Keratinocyte (primary cell): ENCODE data around the gene DDX50. TPM values are rescaled to one million over a fixed set of nuclear protein-coding genes. Genes with fewer than 3 reads are reported as not detected.
A peak's percentile ranks its signal among the peaks of the same experiment; 100 is the strongest.

Source experiments
- DNase-seq: peaks from one replicate; pipeline ENCODE4 v3.0.0-alpha.2; 2011; ENCODE audit warnings: low read depth, missing footprints, low spot score
- FAIRE-seq: peaks from 2 replicates; lab custom pipeline; 2011; peaks lifted over from hg19 to GRCh38; lab: Jason Lieb, UNC
- H2AFZ ChIP-seq: 2 replicates; pipeline ENCODE4 v1.6.0; 2012; ENCODE audit warnings: low read length, control low read depth, inconsistent platforms; ENCODE audit not compliant: control insufficient read depth
- H3K27ac ChIP-seq: 2 replicates; pipeline ENCODE4 v1.5.1; 2011; ENCODE audit warnings: low read length; ENCODE audit not compliant: control insufficient read depth, insufficient read depth
- H3K27me3 ChIP-seq: 3 replicates; pipeline ENCODE4 v1.6.0; 2011; ENCODE audit warnings: low read length; ENCODE audit not compliant: control insufficient read depth, insufficient read depth; ENCODE audit errors: extremely low read depth
- H3K36me3 ChIP-seq, 2 experiments: 2 replicates in 1 of 2; 3 replicates in 1 of 2; pipeline ENCODE4 v1.5.1; 2011; ENCODE audit warnings: low read length in 2 of 2, mild to moderate bottlenecking in 1 of 2; ENCODE audit not compliant: control insufficient read depth in 2 of 2, insufficient read depth in 2 of 2; ENCODE audit errors: extremely low read depth in 1 of 2
- H3K4me1 ChIP-seq: 3 replicates; pipeline ENCODE4 v1.5.1; 2011; ENCODE audit warnings: low read length; ENCODE audit not compliant: control insufficient read depth, insufficient read depth; ENCODE audit errors: extremely low read depth
- H3K4me2 ChIP-seq: 3 replicates; pipeline ENCODE4 v1.6.0; 2011; ENCODE audit warnings: low read depth, low read length; ENCODE audit not compliant: control insufficient read depth, insufficient read depth; ENCODE audit errors: extremely low read depth
- H3K4me3 ChIP-seq, 3 experiments: fragments of 200-600 bp in 1 of 3; sonication (generic) in 1 of 3; 2 replicates in 2 of 3; 3 replicates in 1 of 3; pipeline ENCODE4 v1.5.1; 2011 to 2016; ENCODE audit warnings: low read length in 3 of 3, mild to moderate bottlenecking in 3 of 3, control low read depth in 2 of 3, inconsistent platforms in 1 of 3, low read depth in 1 of 3, mixed read lengths in 1 of 3, mixed run types in 1 of 3, moderate library complexity in 1 of 3; ENCODE audit not compliant: control insufficient read depth in 2 of 3, insufficient read depth in 2 of 3; ENCODE audit errors: extremely low read depth in 1 of 3
- H3K79me2 ChIP-seq: 2 replicates; pipeline ENCODE4 v1.6.0; 2012; ENCODE audit warnings: low read length; ENCODE audit not compliant: control insufficient read depth, insufficient read depth
- H3K9ac ChIP-seq: 3 replicates; pipeline ENCODE4 v1.6.0; 2011; ENCODE audit warnings: low read length; ENCODE audit not compliant: control insufficient read depth, insufficient read depth; ENCODE audit errors: extremely low read depth
- H3K9me1 ChIP-seq: 3 replicates; pipeline ENCODE4 v1.6.0; 2011; ENCODE audit warnings: low read length; ENCODE audit not compliant: control insufficient read depth, insufficient read depth; ENCODE audit errors: extremely low read depth
- H3K9me3 ChIP-seq: 2 replicates; pipeline ENCODE4 v1.5.1; 2012; ENCODE audit warnings: low read depth, low read length; ENCODE audit not compliant: control insufficient read depth
- H4K20me1 ChIP-seq: 3 replicates; pipeline ENCODE4 v1.6.0; 2011; ENCODE audit warnings: low read length; ENCODE audit not compliant: control insufficient read depth, insufficient read depth; ENCODE audit errors: extremely low read depth
- EZH2 ChIP-seq: IDR thresholded peaks from one replicate; pipeline ENCODE4 v1.6.1; 2012; ENCODE audit warnings: inconsistent platforms, mild to moderate bottlenecking, low read length, moderate library complexity
- dilution Hi-C: fragments of 300-500 bp; cut with MboI; formaldehyde crosslinking; loops from one replicate; pipeline ENCODE4 v1.7.0; 2020; ENCODE audit warnings: low sequenced_read_pairs; ENCODE audit not compliant: extremely low pct_ligation_motif_present
- polyA plus RNA-seq, 5 experiments: library from polyadenylated mRNA; depleted of rRNA in 3 of 5; stranded (reverse) in 3 of 5; stranded (forward) in 1 of 5; unstranded in 1 of 5; fragments of >200 nt; gene quantifications; 1 replicate in 1 of 5; 2 replicates in 3 of 5; 3 replicates in 1 of 5; pipeline versions ENCODE4 v1.2.1 to v1.2.3, GENCODE V29; 2011 to 2012; ENCODE audit warnings: missing spikeins in 2 of 5, low read depth in 1 of 5, low replicate concordance in 1 of 5
- TF ChIP-seq, protein P1 (sequence below), 3 experiments: IDR thresholded peaks in 1 of 3; conservative IDR thresholded peaks in 1 of 3; optimal IDR thresholded peaks in 1 of 3; 2 replicates in 2 of 3; 3 replicates in 1 of 3; pipeline versions ENCODE3 to v1.5.1; 2011; ENCODE audit warnings: low read length in 3 of 3, mild to moderate bottlenecking in 3 of 3, moderate library complexity in 2 of 3, control low read depth in 1 of 3, inconsistent platforms in 1 of 3; ENCODE audit not compliant: insufficient read depth in 2 of 3; ENCODE audit errors: extremely low read depth in 1 of 3

The DDX50 gene
- polyA plus RNA-seq, 1 donor (not counting 4 experiments of a cell fraction or from before 2014, with no cell fraction given): 40.6 TPM

DNA sequence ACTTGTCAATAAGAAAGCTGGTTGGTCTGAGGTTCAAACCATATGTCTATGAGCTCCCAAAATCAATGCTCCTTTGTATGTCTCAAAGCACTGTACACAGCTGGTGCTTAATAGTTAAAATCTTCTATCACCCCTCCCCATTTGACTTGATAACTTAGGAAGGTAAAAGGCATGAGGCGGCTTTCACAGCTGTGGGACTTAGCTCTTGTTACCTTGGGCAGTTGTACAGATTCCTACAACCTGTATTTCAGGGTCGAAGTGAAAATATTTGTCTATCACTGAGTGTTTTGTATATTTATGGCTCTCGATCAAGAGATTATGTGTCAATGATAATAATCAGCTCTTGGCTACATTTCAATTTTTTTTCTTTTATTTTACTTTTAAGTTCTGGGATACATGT lies 86.5 kb downstream of the DDX50 start:
- no peak for DNase-seq
- Histone ChIP-seq H3K36me3 (peaks cover 8 to 10% of the 10 kb centered on the region in 2 experiments), H3K79me2 (peaks cover 37% of the 10 kb centered on the region), H3K4me3 (no peak overlapping the region), H2AFZ (no peak overlapping the region), H3K27me3 (no peaks in the 10 kb centered on the region), H3K9me3 (no peaks in the 10 kb centered on the region), H3K9ac (no peak overlapping the region), H3K9me1 (no peaks in the 10 kb centered on the region), H3K4me1 (peaks cover 21% of the 10 kb centered on the region), H3K4me2 (no peak overlapping the region), H4K20me1 (no peaks in the 10 kb centered on the region), H3K27ac (no peak overlapping the region)
- dilution Hi-C loops: no loop called here
- TF ChIP-seq, protein P1, sequence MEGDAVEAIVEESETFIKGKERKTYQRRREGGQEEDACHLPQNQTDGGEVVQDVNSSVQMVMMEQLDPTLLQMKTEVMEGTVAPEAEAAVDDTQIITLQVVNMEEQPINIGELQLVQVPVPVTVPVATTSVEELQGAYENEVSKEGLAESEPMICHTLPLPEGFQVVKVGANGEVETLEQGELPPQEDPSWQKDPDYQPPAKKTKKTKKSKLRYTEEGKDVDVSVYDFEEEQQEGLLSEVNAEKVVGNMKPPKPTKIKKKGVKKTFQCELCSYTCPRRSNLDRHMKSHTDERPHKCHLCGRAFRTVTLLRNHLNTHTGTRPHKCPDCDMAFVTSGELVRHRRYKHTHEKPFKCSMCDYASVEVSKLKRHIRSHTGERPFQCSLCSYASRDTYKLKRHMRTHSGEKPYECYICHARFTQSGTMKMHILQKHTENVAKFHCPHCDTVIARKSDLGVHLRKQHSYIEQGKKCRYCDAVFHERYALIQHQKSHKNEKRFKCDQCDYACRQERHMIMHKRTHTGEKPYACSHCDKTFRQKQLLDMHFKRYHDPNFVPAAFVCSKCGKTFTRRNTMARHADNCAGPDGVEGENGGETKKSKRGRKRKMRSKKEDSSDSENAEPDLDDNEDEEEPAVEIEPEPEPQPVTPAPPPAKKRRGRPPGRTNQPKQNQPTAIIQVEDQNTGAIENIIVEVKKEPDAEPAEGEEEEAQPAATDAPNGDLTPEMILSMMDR (optimal IDR thresholded peaks at IDR 0.05 in 1 of 3, IDR thresholded peaks at IDR 0.05 in 1 of 3, conservative IDR thresholded peaks at IDR 0.05 in 1 of 3; ENCODE audit: extremely low read depth in 1 of 3, insufficient read depth in 2 of 3, low read length in 3 of 3): no peak
- TF ChIP-seq EZH2: no peak
- FAIRE-seq: no peak

DNA sequence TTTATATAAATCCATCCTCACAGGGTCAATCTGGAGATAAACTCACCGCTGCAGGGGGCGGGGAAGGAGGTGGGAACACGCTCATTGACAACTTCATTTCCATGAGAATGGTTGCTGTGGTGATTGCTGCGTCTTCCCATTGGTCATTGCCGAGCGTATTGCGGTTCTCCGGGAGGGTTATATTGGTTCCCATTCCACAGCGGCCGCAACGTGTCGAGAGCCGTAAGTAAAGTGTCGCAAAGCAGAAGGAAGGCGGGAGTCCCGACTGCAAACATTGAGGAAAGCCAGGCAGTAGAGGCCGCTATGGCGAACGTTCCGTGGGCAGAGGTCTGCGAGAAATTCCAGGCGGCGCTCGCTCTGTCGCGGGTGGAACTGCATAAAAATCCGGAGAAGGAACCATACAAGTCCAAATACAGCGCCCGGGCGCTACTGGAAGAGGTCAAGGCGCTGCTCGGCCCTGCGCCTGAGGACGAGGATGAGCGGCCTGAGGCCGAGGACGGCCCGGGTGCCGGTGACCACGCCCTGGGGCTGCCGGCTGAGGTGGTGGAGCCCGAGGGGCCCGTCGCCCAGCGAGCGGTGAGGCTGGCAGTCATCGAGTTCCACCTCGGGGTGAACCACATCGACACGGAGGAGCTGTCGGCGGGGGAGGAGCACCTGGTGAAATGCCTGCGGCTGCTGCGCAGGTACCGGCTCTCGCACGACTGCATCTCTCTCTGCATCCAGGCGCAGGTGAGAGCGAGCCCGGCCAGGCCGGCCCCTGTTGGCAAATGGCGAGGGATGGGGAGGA lies 87.6 kb downstream of the DDX50 start, which contains the start of gene KIFBP:
KIFBP (plus strand) TSS at position 274 of the 787 bp plus-strand sequence; CDS start at position 304, 30 bp downstream.
- DNase-seq (peak; percentile 84), FAIRE-seq (peak; percentile 90)
- Histone ChIP-seq H4K20me1 (no peaks in the 10 kb centered on the region), H2AFZ (peak within 1 kb of the TSS; percentile 91), H3K4me1 (peaks cover 28% of the 10 kb centered on the region), H3K4me2 (peak within 1 kb of the TSS; percentile 99), H3K27ac (peak within 1 kb of the TSS; percentile 81), H3K4me3 (peak within 1 kb of the TSS; percentile 87 to 95 (median 91)), H3K9me1 (no peaks in the 10 kb centered on the region), H3K36me3 (peaks cover 1 to 3% of the 10 kb centered on the region in 2 experiments), H3K9me3 (no peaks in the 10 kb centered on the region), H3K79me2 (peaks cover 46% of the 10 kb centered on the region), H3K9ac (peak within 1 kb of the TSS; percentile 87), H3K27me3 (no peaks in the 10 kb centered on the region)
- dilution Hi-C loops: no loop called here
- TF ChIP-seq, protein P1 (optimal IDR thresholded peaks at IDR 0.05 in 1 of 3, IDR thresholded peaks at IDR 0.05 in 1 of 3, conservative IDR thresholded peaks at IDR 0.05 in 1 of 3; ENCODE audit: extremely low read depth in 1 of 3, insufficient read depth in 2 of 3, low read length in 3 of 3): peak; percentile 38 to 64 (median 61)
- TF ChIP-seq EZH2: no peak
